B cell (primary cell): ENCODE results near the gene WDR76. TPM values are rescaled to one million over a fixed set of nuclear protein-coding genes. Genes with fewer than 3 reads are reported as not detected.

Experiments used
- ATAC-seq: fragments of 200-7000 bp; cut with Tn5 transposase; one replicate; pipeline ENCODE4 v1.10.0; 2021; ENCODE audit warnings: low read depth, mild to moderate bottlenecking, moderate number of reproducible peaks, moderate library complexity
- CTCF ChIA-PET: fragments of 350-600 bp; sonication (Branson Sonifier 250); formaldehyde crosslinking; loops from one replicate; lab custom pipeline; 2021; ENCODE audit warnings: antibody characterized with exemption, inconsistent platforms; lab: Charles Lee
- POLR2A ChIA-PET: fragments of 350-600 bp; sonication (Branson Sonifier 250); formaldehyde crosslinking; loops from one replicate; lab custom pipeline; 2021; ENCODE audit warnings: antibody characterized with exemption; lab: Charles Lee
- DNase-seq: peaks from one replicate; pipeline ENCODE4 v3.0.0; 2013
- H2AFZ ChIP-seq: 2 replicates; pipeline ENCODE4 v1.6.1; 2012; ENCODE audit warnings: mild to moderate bottlenecking, low read depth, low read length; ENCODE audit not compliant: insufficient read depth, poor library complexity, severe bottlenecking
- H3K27ac ChIP-seq, 2 donors: 1 replicate in 1 of 2; 2 replicates in 1 of 2; pipeline ENCODE4 v1.5.1; 2012 to 2013; ENCODE audit warnings: low read length in 2 of 2, mild to moderate bottlenecking in 2 of 2, moderate library complexity in 1 of 2
- H3K27me3 ChIP-seq, 4 experiments: fragments of 200-600 bp in 1 of 4; sonication (generic) in 1 of 4; replicated peaks in 1 of 4; 1 replicate in 2 of 4; 2 replicates in 2 of 4; pipeline versions ENCODE4 v1.6.1 to v1.7.0; 2013 to 2016; ENCODE audit warnings: low read length in 3 of 4, mild to moderate bottlenecking in 2 of 4, mixed read lengths in 1 of 4, moderate library complexity in 1 of 4; ENCODE audit not compliant: insufficient read depth in 4 of 4, control insufficient read depth in 3 of 4; ENCODE audit errors: control extremely low read depth in 1 of 4
- H3K36me3 ChIP-seq, 2 experiments: replicated peaks in 1 of 2; 1 replicate in 1 of 2; 2 replicates in 1 of 2; pipeline versions ENCODE4 v1.6.1 to v1.7.1; 2013; ENCODE audit warnings: low read length in 1 of 2; ENCODE audit not compliant: insufficient read depth in 2 of 2, control insufficient read depth in 1 of 2; ENCODE audit errors: control extremely low read depth in 1 of 2, extremely low read depth in 1 of 2
- H3K4me1 ChIP-seq, 2 donors: fragments of 200-600 bp in 1 of 2; sonication (generic) in 1 of 2; 1 replicate in 1 of 2; 2 replicates in 1 of 2; pipeline versions ENCODE4 v1.5.1 to v1.6.1; 2013 to 2017; ENCODE audit warnings: low read length in 2 of 2; ENCODE audit not compliant: control insufficient read depth in 2 of 2, insufficient read depth in 2 of 2
- H3K4me2 ChIP-seq: replicated peaks from 2 replicates; pipeline ENCODE3; 2012; ENCODE audit warnings: mild to moderate bottlenecking, low read depth, low read length; ENCODE audit not compliant: poor library complexity, severe bottlenecking
- H3K4me3 ChIP-seq, 5 experiments: fragments of 200-600 bp in 1 of 5; sonication (generic) in 1 of 5; 1 replicate in 3 of 5; 2 replicates in 2 of 5; pipeline versions ENCODE4 v1.5.1 to v1.7.0; 2011 to 2016; ENCODE audit warnings: low read length in 4 of 5, mild to moderate bottlenecking in 4 of 5, low read depth in 2 of 5, control low read depth in 1 of 5, moderate library complexity in 1 of 5; ENCODE audit not compliant: insufficient read depth in 1 of 5; ENCODE audit errors: control extremely low read depth in 1 of 5, extremely low read depth in 1 of 5
- H3K79me2 ChIP-seq: fragments of 200-600 bp; sonication (generic); one replicate; pipeline ENCODE4 v1.6.0; 2016; ENCODE audit warnings: low read length; ENCODE audit not compliant: control insufficient read depth, insufficient read depth
- H3K9ac ChIP-seq: fragments of 200-600 bp; sonication (generic); 2 replicates; pipeline ENCODE4 v1.6.1; 2017; ENCODE audit warnings: mild to moderate bottlenecking, low read length, moderate library complexity
- H3K9me3 ChIP-seq, 3 donors: one replicate each; pipeline versions ENCODE4 v1.6.1 to v1.7.1; 2013; ENCODE audit warnings: low read length in 2 of 3; ENCODE audit not compliant: control insufficient read depth in 2 of 3, insufficient read depth in 1 of 3; ENCODE audit errors: control extremely low read depth in 1 of 3
- H4K20me1 ChIP-seq: 2 replicates; pipeline ENCODE4 v1.6.0; 2012; ENCODE audit warnings: mild to moderate bottlenecking, low read length; ENCODE audit not compliant: insufficient read depth, control insufficient read depth, poor library complexity, severe bottlenecking
- H3K27ac Mint-ChIP-seq: one replicate; pipeline ENCODE4 v1.8.0; 2021; ENCODE audit warnings: mixed read lengths
- H3K27me3 Mint-ChIP-seq: one replicate; pipeline ENCODE4 v1.8.0; 2021; ENCODE audit warnings: mixed read lengths
- H3K4me1 Mint-ChIP-seq: one replicate; pipeline ENCODE4 v1.8.0; 2021; ENCODE audit warnings: mixed read lengths
- H3K4me3 Mint-ChIP-seq: one replicate; pipeline ENCODE4 v1.8.0; 2021; ENCODE audit warnings: mixed read lengths
- H3K9me3 Mint-ChIP-seq: one replicate; pipeline ENCODE4 v1.8.0; 2022; ENCODE audit warnings: mixed read lengths; ENCODE audit not compliant: insufficient read depth
- CTCF ChIP-seq: fragments of 200-600 bp; IDR thresholded peaks from one replicate; pipeline ENCODE4 v1.8.0; 2022; ENCODE audit warnings: antibody characterized with exemption, mild to moderate bottlenecking
- EZH2 ChIP-seq: IDR thresholded peaks from 2 replicates; pipeline ENCODE4 v1.6.1; 2012; ENCODE audit warnings: borderline replicate concordance, low read depth, mild to moderate bottlenecking, moderate library complexity, low read length; ENCODE audit not compliant: insufficient read depth, poor library complexity, severe bottlenecking
- WGBS: methylation state at CpG from one replicate; pipeline ENCODE4 v1.1.5; 2013; ENCODE audit warnings: missing lambda C conversion rate; ENCODE audit not compliant: insufficient coverage; 5-methylcytosine and 5-hydroxymethylcytosine counted together
- intact Hi-C: fragments of 100-400 bp; cut with micrococcal nuclease; formaldehyde crosslinking; loops from one replicate; pipeline ENCODE4 v1.10.0; 2022
- polyA plus RNA-seq: library from polyadenylated mRNA; depleted of rRNA; stranded (reverse); fragments of >200 nt; gene quantifications from 2 replicates; pipeline ENCODE4 v1.2.3, GENCODE V29; 2012
- total RNA-seq, 2 donors: library from RNA; stranded (reverse); fragments of 120-200 nt in 1 of 2; gene quantifications; 1 replicate in 1 of 2; 2 replicates in 1 of 2; pipeline versions ENCODE4 v1.2.3 to v1.2.4, GENCODE V29; 2013 to 2022

Gene WDR76
- total and polyA plus RNA-seq, 2 donors (not counting 1 experiment from before 2014, with no cell fraction given): 1.9 to 12.7 TPM

GRCh38 chr15:43898891-43899290 lies 72.1 kb downstream of the WDR76 start:
- Mint-ChIP-seq H3K27ac (no peak overlapping the region), H3K27me3 (no peaks in the 10 kb centered on the region), H3K9me3 (no peaks in the 10 kb centered on the region), H3K4me1 (peaks cover 2% of the 10 kb centered on the region), H3K4me3 (no peak overlapping the region)
- Histone ChIP-seq H3K79me2 (no peaks in the 10 kb centered on the region), H3K4me1 (peaks cover 0 to 2% of the 10 kb centered on the region in 2 donors), H3K27me3 (no peaks in the 10 kb centered on the region), H3K4me3 (no peak overlapping the region), H2AFZ (no peak overlapping the region), H3K9me3 (no peaks in the 10 kb centered on the region), H3K36me3 (no peaks in the 10 kb centered on the region), H3K27ac (no peak overlapping the region), H3K9ac (no peak overlapping the region), H3K4me2 (no peak overlapping the region), H4K20me1 (no peaks in the 10 kb centered on the region)
- DNase-seq (no peak), ATAC-seq (no peak)
- POLR2A ChIA-PET: no interaction called here
- TF ChIP-seq EZH2 (no peak), CTCF (no peak)
- WGBS: 100% methylated on average over 1 of the region's 2 CpGs
- intact Hi-C loops: no loop called here
- CTCF ChIA-PET: no interaction called here

GRCh38 chr15:43899928-43900327 lies 73.1 kb downstream of the WDR76 start:
- H3K4me3 Mint-ChIP-seq: no peak overlapping the region
- Histone ChIP-seq H3K27ac (no peak overlapping the region), H3K4me1 (peaks cover 0 to 4% of the 10 kb centered on the region in 2 donors), H3K27me3 (no peaks in the 10 kb centered on the region), H2AFZ (no peak overlapping the region), H3K36me3 (no peaks in the 10 kb centered on the region), H3K9me3 (no peaks in the 10 kb centered on the region), H3K4me3 (no peak overlapping the region), H3K79me2 (no peaks in the 10 kb centered on the region), H4K20me1 (no peaks in the 10 kb centered on the region), H3K9ac (no peak overlapping the region), H3K4me2 (no peak overlapping the region)
- WGBS: 73% methylated on average over 4 of the region's 5 CpGs
- TF ChIP-seq EZH2 (no peak), CTCF (no peak)
- intact Hi-C loops: loop anchor here (10.0 kb wide), 1 partner anchor 315 kb away; no protein-coding TSS in a partner anchor
- no peak overlapping the region for H3K27ac Mint-ChIP-seq
- POLR2A ChIA-PET: no interaction called here
- ATAC-seq: no peak
- CTCF ChIA-PET: interaction anchor here (1.0 kb wide), 1 partner anchor 601 kb away, joined by 4 read pairs; no protein-coding TSS in a partner anchor
- H3K9me3 Mint-ChIP-seq: no peaks in the 10 kb centered on the region
- H3K27me3 Mint-ChIP-seq: no peaks in the 10 kb centered on the region
- DNase-seq: no peak
- peaks cover 5% of the 10 kb centered on the region for H3K4me1 Mint-ChIP-seq
